Measurements from ENCODE around the gene TSPAN5.

Gene TSPAN5

GRCh38 chr4:98614094-98614493 is 44.3 kb downstream of the TSPAN5 start:
- Histone ChIP-seq H3K4me3 (ENCODE audit: low read depth in 1 of 5, low read length in 5 of 5) (no peak overlapping the region), H3K4me1 (ENCODE audit: control insufficient read depth in 5 of 5, insufficient read depth in 5 of 5, low read length in 5 of 5) (no peaks in the 10 kb centered on the region), H3K27me3 (ENCODE audit: control insufficient read depth in 5 of 5, insufficient read depth in 4 of 5, low read length in 5 of 5) (no peaks in the 10 kb centered on the region), H3K36me3 (ENCODE audit: control insufficient read depth in 5 of 5, insufficient read depth in 5 of 5, low read length in 5 of 5) (no peaks in the 10 kb centered on the region), H3K27ac (ENCODE audit: low read depth, low read length) (no peak overlapping the region), H3K9ac (ENCODE audit: low read length in 5 of 5) (no peak overlapping the region), H3K9me3 (ENCODE audit: control insufficient read depth in 5 of 5, low read length in 5 of 5) (no peaks in the 10 kb centered on the region)

DNA sequence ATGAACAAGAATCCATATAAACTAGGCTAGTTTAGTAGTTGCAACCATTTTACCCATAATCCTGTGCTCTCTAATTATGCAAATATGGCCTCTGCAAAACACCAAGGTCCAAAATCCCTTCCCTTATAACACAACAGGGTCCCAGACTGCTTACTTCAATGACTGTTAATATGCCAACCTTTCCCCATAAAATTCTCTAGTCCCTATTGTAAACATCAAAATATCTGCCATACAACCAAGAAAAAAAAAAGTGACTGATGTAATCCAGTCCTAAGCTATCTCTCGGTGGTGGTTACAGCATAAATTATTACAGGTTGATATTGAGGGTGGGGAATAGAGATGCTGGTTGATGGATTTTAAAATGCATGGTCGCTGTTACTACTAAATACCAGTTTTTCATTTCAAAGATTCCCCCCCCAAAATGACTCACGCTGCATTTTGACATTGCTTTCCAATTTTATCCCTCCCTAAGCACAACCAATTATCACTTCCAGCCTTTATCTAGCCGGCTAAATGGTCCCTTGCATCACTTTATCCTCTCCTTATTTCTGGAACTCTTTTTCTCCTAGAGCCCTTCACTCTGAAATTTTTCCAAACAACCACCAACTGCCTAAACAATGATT is 44.8 kb downstream of the TSPAN5 start:
- Histone ChIP-seq H3K27ac (ENCODE audit: low read depth, low read length) (no peak overlapping the region), H3K4me1 (ENCODE audit: control insufficient read depth in 5 of 5, insufficient read depth in 5 of 5, low read length in 5 of 5) (no peaks in the 10 kb centered on the region), H3K4me3 (ENCODE audit: low read depth in 1 of 5, low read length in 5 of 5) (no peak overlapping the region), H3K9me3 (ENCODE audit: control insufficient read depth in 5 of 5, low read length in 5 of 5) (no peaks in the 10 kb centered on the region), H3K27me3 (ENCODE audit: control insufficient read depth in 5 of 5, insufficient read depth in 4 of 5, low read length in 5 of 5) (no peaks in the 10 kb centered on the region), H3K9ac (ENCODE audit: low read length in 5 of 5) (no peak overlapping the region), H3K36me3 (ENCODE audit: control insufficient read depth in 5 of 5, insufficient read depth in 5 of 5, low read length in 5 of 5) (no peaks in the 10 kb centered on the region)

GRCh38 chr4:98612318-98613250 is 45.8 kb downstream of the TSPAN5 start:
- H3K9ac ChIP-seq (ENCODE audit: low read length in 5 of 5) = no peak overlapping the region
- H3K27ac ChIP-seq (ENCODE audit: low read depth, low read length) = no peak overlapping the region
- no peaks in the 10 kb centered on the region for H3K4me1 ChIP-seq (ENCODE audit: control insufficient read depth in 5 of 5, insufficient read depth in 5 of 5, low read length in 5 of 5)

GRCh38 chr4:98611677-98612317 is 46.6 kb downstream of the TSPAN5 start:
- H3K4me3 ChIP-seq (ENCODE audit: low read depth in 1 of 5, low read length in 5 of 5) = no peak overlapping the region
- no peaks in the 10 kb centered on the region for H3K27me3 ChIP-seq (ENCODE audit: control insufficient read depth in 5 of 5, insufficient read depth in 4 of 5, low read length in 5 of 5)
- H3K27ac ChIP-seq (ENCODE audit: low read depth, low read length) = no peak overlapping the region
- no peaks in the 10 kb centered on the region for H3K4me1 ChIP-seq (ENCODE audit: control insufficient read depth in 5 of 5, insufficient read depth in 5 of 5, low read length in 5 of 5)
- H3K36me3 ChIP-seq (ENCODE audit: control insufficient read depth in 5 of 5, insufficient read depth in 5 of 5, low read length in 5 of 5) = no peaks in the 10 kb centered on the region
- no peak overlapping the region for H3K9ac ChIP-seq (ENCODE audit: low read length in 5 of 5)
- no peaks in the 10 kb centered on the region for H3K9me3 ChIP-seq (ENCODE audit: control insufficient read depth in 5 of 5, low read length in 5 of 5)

More at GRCh38 chr4:98612318-98613250, 45.8 kb downstream of the TSPAN5 start:
- no peaks in the 10 kb centered on the region for H3K36me3 ChIP-seq (ENCODE audit: control insufficient read depth in 5 of 5, insufficient read depth in 5 of 5, low read length in 5 of 5)
- no peaks in the 10 kb centered on the region for H3K27me3 ChIP-seq (ENCODE audit: control insufficient read depth in 5 of 5, insufficient read depth in 4 of 5, low read length in 5 of 5)
- no peak overlapping the region for H3K4me3 ChIP-seq (ENCODE audit: low read depth in 1 of 5, low read length in 5 of 5)
- H3K9me3 ChIP-seq (ENCODE audit: control insufficient read depth in 5 of 5, low read length in 5 of 5) = no peaks in the 10 kb centered on the region

DNA sequence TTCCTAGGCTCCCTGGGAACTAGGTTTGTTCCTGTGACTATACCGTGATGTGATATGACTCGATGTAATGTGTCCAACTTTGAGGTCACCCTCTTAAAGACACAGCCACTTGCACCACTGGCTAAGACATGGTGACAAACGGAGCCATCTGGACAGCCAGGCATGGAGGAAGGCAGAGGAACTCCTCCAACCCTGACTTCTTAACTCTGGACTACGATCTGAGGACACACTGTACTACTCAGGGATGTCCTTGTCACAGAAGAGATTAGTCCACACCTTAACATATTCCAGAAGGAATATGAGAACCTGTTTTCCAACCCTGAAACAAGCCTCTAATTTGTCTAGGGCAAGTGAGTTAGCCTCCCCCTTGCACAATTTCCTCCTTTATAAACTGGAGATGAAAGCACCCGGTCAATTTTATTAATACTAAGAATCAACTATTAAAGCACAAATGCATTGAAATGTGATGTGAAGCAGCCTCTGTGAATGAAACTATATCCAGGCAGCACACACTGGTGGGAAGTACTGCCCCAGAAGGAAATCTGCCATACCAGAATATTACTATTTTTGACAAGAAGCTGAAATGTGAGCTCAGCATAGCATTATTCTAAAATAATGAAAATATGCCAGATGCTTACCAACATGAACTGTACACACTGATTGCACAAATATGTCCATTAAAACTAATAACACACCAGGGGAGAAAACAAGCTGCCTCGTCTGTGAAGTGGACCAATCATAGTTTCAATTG is 47.3 kb downstream of the TSPAN5 start:
- Histone ChIP-seq H3K9me3 (ENCODE audit: control insufficient read depth in 5 of 5, low read length in 5 of 5) (no peaks in the 10 kb centered on the region), H3K4me3 (ENCODE audit: low read depth in 1 of 5, low read length in 5 of 5) (no peak overlapping the region), H3K27ac (ENCODE audit: low read depth, low read length) (no peak overlapping the region), H3K36me3 (ENCODE audit: control insufficient read depth in 5 of 5, insufficient read depth in 5 of 5, low read length in 5 of 5) (no peaks in the 10 kb centered on the region), H3K27me3 (ENCODE audit: control insufficient read depth in 5 of 5, insufficient read depth in 4 of 5, low read length in 5 of 5) (no peaks in the 10 kb centered on the region), H3K4me1 (ENCODE audit: control insufficient read depth in 5 of 5, insufficient read depth in 5 of 5, low read length in 5 of 5) (no peaks in the 10 kb centered on the region), H3K9ac (ENCODE audit: low read length in 5 of 5) (no peak overlapping the region)

- no peak overlapping the region for H3K27ac ChIP-seq (ENCODE audit: low read depth, low read length)
- no peaks in the 10 kb centered on the region for H3K27me3 ChIP-seq (ENCODE audit: control insufficient read depth in 5 of 5, insufficient read depth in 4 of 5, low read length in 5 of 5)
- no peak overlapping the region for H3K9ac ChIP-seq (ENCODE audit: low read length in 5 of 5)
- no peak overlapping the region for H3K4me3 ChIP-seq (ENCODE audit: low read depth in 1 of 5, low read length in 5 of 5)
- no peaks in the 10 kb centered on the region for H3K36me3 ChIP-seq (ENCODE audit: control insufficient read depth in 5 of 5, insufficient read depth in 5 of 5, low read length in 5 of 5)
- no peaks in the 10 kb centered on the region for H3K4me1 ChIP-seq (ENCODE audit: control insufficient read depth in 5 of 5, insufficient read depth in 5 of 5, low read length in 5 of 5)
- peaks cover 0 to 2% (median 0%) of the 10 kb centered on the region in 5 donors for H3K9me3 ChIP-seq (ENCODE audit: control insufficient read depth in 5 of 5, low read length in 5 of 5)
Observed at GRCh38 chr4:98610431-98610830, 48.0 kb downstream of the TSPAN5 start.

DNA sequence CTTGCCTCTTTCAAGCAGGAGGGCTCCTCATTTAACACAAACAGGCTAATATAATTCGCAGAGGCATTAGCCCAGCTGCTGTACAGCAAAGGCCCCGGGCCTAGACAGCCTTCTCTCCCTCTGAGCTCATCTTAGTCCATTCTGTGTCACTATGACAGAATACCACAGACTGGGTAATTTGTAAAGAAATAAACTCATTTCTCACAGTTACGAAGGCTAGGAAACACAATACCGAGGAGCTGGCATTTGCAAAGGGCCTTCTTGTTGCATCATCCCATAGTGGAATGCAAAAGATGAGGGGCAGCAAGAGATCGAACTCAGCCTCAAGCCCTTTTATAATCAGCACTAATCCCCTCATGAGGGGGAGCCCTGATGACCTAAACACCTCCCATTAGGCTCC is 48.5 kb downstream of the TSPAN5 start:
- H3K4me3 ChIP-seq (ENCODE audit: low read depth in 1 of 5, low read length in 5 of 5) = no peak overlapping the region
- H3K27me3 ChIP-seq (ENCODE audit: control insufficient read depth in 5 of 5, insufficient read depth in 4 of 5, low read length in 5 of 5) = no peaks in the 10 kb centered on the region
- no peak overlapping the region for H3K27ac ChIP-seq (ENCODE audit: low read depth, low read length)
- H3K36me3 ChIP-seq (ENCODE audit: control insufficient read depth in 5 of 5, insufficient read depth in 5 of 5, low read length in 5 of 5) = no peaks in the 10 kb centered on the region
- no peak overlapping the region for H3K9ac ChIP-seq (ENCODE audit: low read length in 5 of 5)
- peaks cover 0 to 2% (median 0%) of the 10 kb centered on the region in 5 donors for H3K9me3 ChIP-seq (ENCODE audit: control insufficient read depth in 5 of 5, low read length in 5 of 5)
- H3K4me1 ChIP-seq (ENCODE audit: control insufficient read depth in 5 of 5, insufficient read depth in 5 of 5, low read length in 5 of 5) = no peaks in the 10 kb centered on the region

DNA sequence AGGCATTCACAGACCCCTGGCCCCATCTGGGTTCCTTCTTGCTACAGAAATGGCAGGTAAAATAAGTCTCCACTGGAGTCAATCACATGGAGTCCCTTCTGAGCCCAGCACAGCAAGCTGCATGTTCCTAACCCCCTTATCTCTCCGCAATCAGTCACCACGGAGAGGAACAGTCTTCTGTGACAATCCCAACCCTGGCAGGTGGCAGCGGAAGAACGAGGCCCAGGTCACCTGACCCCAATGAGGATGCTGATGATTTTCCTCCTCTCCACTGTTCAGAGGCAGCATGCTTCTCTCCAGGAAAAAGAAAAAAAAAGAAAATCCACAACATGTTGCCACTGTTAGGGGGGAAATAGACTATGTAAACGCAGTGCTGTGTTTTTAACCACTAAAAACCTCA is 50.1 kb downstream of the TSPAN5 start:
- Histone ChIP-seq H3K9me3 (ENCODE audit: control insufficient read depth in 5 of 5, low read length in 5 of 5) (peaks cover 0 to 2% (median 0%) of the 10 kb centered on the region in 5 donors), H3K36me3 (ENCODE audit: control insufficient read depth in 5 of 5, insufficient read depth in 5 of 5, low read length in 5 of 5) (no peaks in the 10 kb centered on the region), H3K27ac (ENCODE audit: low read depth, low read length) (no peak overlapping the region), H3K9ac (ENCODE audit: low read length in 5 of 5) (no peak overlapping the region), H3K27me3 (ENCODE audit: control insufficient read depth in 5 of 5, insufficient read depth in 4 of 5, low read length in 5 of 5) (no peaks in the 10 kb centered on the region), H3K4me3 (ENCODE audit: low read depth in 1 of 5, low read length in 5 of 5) (no peak overlapping the region), H3K4me1 (ENCODE audit: control insufficient read depth in 5 of 5, insufficient read depth in 5 of 5, low read length in 5 of 5) (no peaks in the 10 kb centered on the region)

- Histone ChIP-seq H3K9ac (ENCODE audit: low read length in 5 of 5) (no peak overlapping the region), H3K27ac (ENCODE audit: low read depth, low read length) (no peak overlapping the region), H3K4me3 (ENCODE audit: low read depth in 1 of 5, low read length in 5 of 5) (no peak overlapping the region), H3K36me3 (ENCODE audit: control insufficient read depth in 5 of 5, insufficient read depth in 5 of 5, low read length in 5 of 5) (no peaks in the 10 kb centered on the region), H3K9me3 (ENCODE audit: control insufficient read depth in 5 of 5, low read length in 5 of 5) (peaks cover 0 to 2% (median 0%) of the 10 kb centered on the region in 5 donors), H3K27me3 (ENCODE audit: control insufficient read depth in 5 of 5, insufficient read depth in 4 of 5, low read length in 5 of 5) (no peaks in the 10 kb centered on the region), H3K4me1 (ENCODE audit: control insufficient read depth in 5 of 5, insufficient read depth in 5 of 5, low read length in 5 of 5) (no peaks in the 10 kb centered on the region)
Observed at GRCh38 chr4:98606894-98607293, 51.5 kb downstream of the TSPAN5 start.

All from subcutaneous abdominal adipose tissue (tissue), 5 donors.